MM.1S (cell line): ENCODE data around the gene KCNA2.

Experiments used
- EZH2 ChIP-seq: fragments of 300-600 bp; sonication (generic); optimal IDR thresholded peaks from 2 replicates; pipeline ENCODE3; 2017; ENCODE audit warnings: low read depth, mild to moderate bottlenecking, antibody characterized with exemption, low read length, mixed read lengths
- EZH2phosphoT487 ChIP-seq: fragments of 300-600 bp; sonication (generic); IDR thresholded peaks from 2 replicates; pipeline ENCODE4 v1.6.1; 2018; ENCODE audit warnings: antibody characterized with exemption, low read length

GRCh38 chr1:110600716-110601115, 5.4 kb downstream of the KCNA2 start:
- no peak for TF ChIP-seq EZH2
- TF ChIP-seq EZH2phosphoT487 = no peak
